SK-N-SH (cell line): Measurements from ENCODE around the gene C10orf67. TPM values are rescaled to one million over a fixed set of nuclear protein-coding genes. Genes with fewer than 3 reads are reported as not detected.

Experiments used
- CTCF ChIA-PET: fragments of 300-600, 350-600 bp; formaldehyde crosslinking; extraction: SDS; loops from one replicate; lab custom pipeline; 2021; lab: Yijun Ruan, JAX
- POLR2A ChIA-PET: fragments of 350-600 bp; sonication (Branson Sonifier 250); formaldehyde crosslinking; extraction: SDS; loops from one replicate; lab custom pipeline; 2020; ENCODE audit warnings: antibody characterized with exemption, inconsistent platforms; lab: Yijun Ruan, JAX
- DNase-seq: peaks from one replicate; pipeline ENCODE4 v3.0.0; 2012
- H2AFZ ChIP-seq: fragments of 200-600 bp; sonication (generic); 2 replicates; pipeline ENCODE4 v1.8.1; 2016; ENCODE audit warnings: antibody characterized with exemption, mild to moderate bottlenecking, low read depth
- H3F3A ChIP-seq: fragments of 200-600 bp; sonication (generic); replicated peaks from 2 replicates; pipeline ENCODE3; 2016; ENCODE audit warnings: antibody characterized with exemption, mild to moderate bottlenecking; ENCODE audit not compliant: insufficient read depth
- H3K27ac ChIP-seq, 2 experiments: fragments of 200-500 bp in 1 of 2; fragments of 200-600 bp in 1 of 2; sonication (Bioruptor generic) in 1 of 2; sonication (generic), shearing (Covaris generic) in 1 of 2; 2 replicates each; pipeline versions ENCODE4 v1.5.1 to v1.6.1; 2014 to 2016; ENCODE audit warnings: low read depth in 2 of 2, inconsistent platforms in 1 of 2, low read length in 1 of 2, mild to moderate bottlenecking in 1 of 2, mixed read lengths in 1 of 2
- H3K27me3 ChIP-seq: fragments of 200-600 bp; sonication (generic), shearing (Covaris generic); 2 replicates; pipeline ENCODE4 v1.6.1; 2016; ENCODE audit warnings: mixed run types; ENCODE audit not compliant: insufficient read depth
- H3K36me3 ChIP-seq, 2 experiments: fragments of 200-500 bp in 1 of 2; fragments of 200-600 bp in 1 of 2; sonication (Bioruptor generic) in 1 of 2; sonication (generic) in 1 of 2; replicated peaks in 1 of 2; 2 replicates each; pipeline versions ENCODE3 to v1.5.1; 2014 to 2016; ENCODE audit warnings: low read length in 1 of 2, mild to moderate bottlenecking in 1 of 2; ENCODE audit not compliant: insufficient read depth in 2 of 2, control insufficient read depth in 1 of 2
- H3K4me1 ChIP-seq, 2 experiments: fragments of 200-500 bp in 1 of 2; fragments of 200-600 bp in 1 of 2; sonication (Bioruptor generic) in 1 of 2; sonication (generic), shearing (Covaris generic) in 1 of 2; 2 replicates each; pipeline versions ENCODE4 v1.5.1 to v1.6.1; 2014 to 2016; ENCODE audit warnings: low read depth in 1 of 2, low read length in 1 of 2, mixed run types in 1 of 2; ENCODE audit not compliant: insufficient read depth in 2 of 2, control insufficient read depth in 1 of 2
- H3K4me2 ChIP-seq: fragments of 200-600 bp; sonication (generic), shearing (Covaris generic); 2 replicates; pipeline ENCODE4 v1.6.1; 2017; ENCODE audit warnings: mixed run types
- H3K4me3 ChIP-seq, 2 experiments: fragments of 200-500 bp in 1 of 2; fragments of 200-600 bp in 1 of 2; sonication (Bioruptor generic) in 1 of 2; sonication (generic), shearing (Covaris generic) in 1 of 2; 2 replicates each; pipeline versions ENCODE4 v1.5.1 to v1.8.1; 2014 to 2016; ENCODE audit warnings: low read depth in 2 of 2, inconsistent platforms in 1 of 2, low read length in 1 of 2, mild to moderate bottlenecking in 1 of 2, mixed read lengths in 1 of 2, moderate library complexity in 1 of 2
- H3K79me2 ChIP-seq: fragments of 200-600 bp; sonication (generic); 2 replicates; pipeline ENCODE4 v1.8.1; 2017; ENCODE audit warnings: mild to moderate bottlenecking; ENCODE audit not compliant: insufficient read depth
- H3K9ac ChIP-seq: fragments of 200-600 bp; sonication (generic); 2 replicates; pipeline ENCODE4 v1.6.1; 2017; ENCODE audit warnings: mixed run types
- H3K9me2 ChIP-seq: fragments of 200-600 bp; sonication (generic); 2 replicates; pipeline ENCODE4 v1.6.1; 2017; ENCODE audit warnings: mixed run types
- H3K9me3 ChIP-seq: fragments of 200-600 bp; sonication (generic); 2 replicates; pipeline ENCODE4 v1.6.1; 2017; ENCODE audit warnings: mixed run types, mild to moderate bottlenecking, moderate library complexity
- H4K20me1 ChIP-seq: fragments of 200-600 bp; sonication (generic); 2 replicates; pipeline ENCODE4 v1.6.1; 2017; ENCODE audit warnings: mild to moderate bottlenecking, mixed run types; ENCODE audit not compliant: insufficient read depth
- EZH2phosphoT487 ChIP-seq: fragments of 200-600 bp; sonication (generic); IDR thresholded peaks from 2 replicates; pipeline ENCODE4 v1.6.1; 2017; ENCODE audit warnings: low read depth, mixed run types, mild to moderate bottlenecking, antibody characterized with exemption, moderate library complexity, borderline replicate concordance
- GABPA ChIP-seq: IDR thresholded peaks from 2 replicates; pipeline ENCODE4 v1.4.0; 2012; ENCODE audit warnings: low read depth, mild to moderate bottlenecking
- IRF3 ChIP-seq: fragments of 150-350 bp; IDR thresholded peaks from 2 replicates; pipeline ENCODE4 v1.6.1; 2016; ENCODE audit warnings: mild to moderate bottlenecking, low read depth, low read length
- MXI1 ChIP-seq: IDR thresholded peaks from 2 replicates; pipeline ENCODE4 v1.6.1; 2012; ENCODE audit warnings: mild to moderate bottlenecking, low read depth, low read length, improper control_type of control experiment
- PBX3 ChIP-seq: IDR thresholded peaks from 2 replicates; pipeline ENCODE4; 2012
- RCOR1 ChIP-seq: fragments of 150-350 bp; IDR thresholded peaks from 2 replicates; pipeline ENCODE4 v1.6.1; 2017; ENCODE audit warnings: antibody characterized with exemption, low read length
- REST ChIP-seq: IDR thresholded peaks from 2 replicates; pipeline ENCODE4 v1.6.1; 2012; ENCODE audit warnings: mild to moderate bottlenecking, low read depth, low read length, moderate library complexity
- RXRA ChIP-seq: IDR thresholded peaks from 2 replicates; pipeline ENCODE4 v1.4.0; 2012; ENCODE audit warnings: low read depth, mild to moderate bottlenecking, borderline replicate concordance
- SMC3 ChIP-seq: IDR thresholded peaks from 2 replicates; pipeline ENCODE4 v1.6.1; 2012; ENCODE audit warnings: low read depth, low read length, improper control_type of control experiment
- TCF12 ChIP-seq: IDR thresholded peaks from 2 replicates; pipeline ENCODE4 v1.4.0; 2012
- USF1 ChIP-seq: IDR thresholded peaks from 2 replicates; pipeline ENCODE4 v1.4.0; 2012; ENCODE audit warnings: low read depth, borderline replicate concordance
- WGBS: methylation state at CpG from one replicate; pipeline ENCODE4 v1.1.6; 2017; ENCODE audit warnings: low lambda C conversion rate; 5-methylcytosine and 5-hydroxymethylcytosine counted together
- polyA plus RNA-seq, 3 experiments: library from polyadenylated mRNA; depleted of rRNA; stranded (reverse); fragments of >200 nt; gene quantifications; 2 replicates each; pipeline ENCODE4 v1.2.3, GENCODE V29; 2012

Gene C10orf67
- polyA plus RNA-seq, 1 of the 3 experiments (the other 2 are of a cell fraction): 0.97 TPM

GRCh38 chr10:23281044-23281433, 63.6 kb downstream of the C10orf67 start:
- Histone ChIP-seq H3K9ac (no peak overlapping the region), H3F3A (no peaks in the 10 kb centered on the region), H3K4me3 (no peak overlapping the region), H3K79me2 (no peaks in the 10 kb centered on the region), H4K20me1 (no peaks in the 10 kb centered on the region), H3K9me2 (no peaks in the 10 kb centered on the region), H3K9me3 (no peaks in the 10 kb centered on the region), H2AFZ (no peak overlapping the region), H3K27ac (no peak overlapping the region), H3K4me1 (no peaks in the 10 kb centered on the region), H3K4me2 (no peak overlapping the region), H3K27me3 (no peaks in the 10 kb centered on the region), H3K36me3 (no peaks in the 10 kb centered on the region)
- WGBS: 83% methylated on average over 6 of the region's 6 CpGs
- ChIA-PET CTCF (interaction anchor here (1.5 to 2.3 kb wide), 2 partner anchors 13 to 123 kb away, joined by 9 to 14 read pairs; no protein-coding TSS in a partner anchor), POLR2A (no interaction called here)
- no peak for DNase-seq
- TF ChIP-seq USF1 (no peak), REST (no peak), SMC3 (no peak), GABPA (no peak), TCF12 (no peak), PBX3 (no peak), MXI1 (no peak), RXRA (no peak), RCOR1 (no peak), EZH2phosphoT487 (no peak), IRF3 (no peak)
